GM19438 (cell line): Measurements from ENCODE around the gene DEAF1.

ENCODE experiments used
- ATAC-seq: cut with Tn5 transposase; IDR thresholded peaks from one replicate; pipeline ENCODE4 v1.9.1; 2021; ENCODE audit warnings: low read depth; ENCODE audit not compliant: unreplicated experiment

DEAF1 gene

GRCh38 chr11:722346-722811 is 27.4 kb upstream of the DEAF1 start:
- no peak for ATAC-seq

- no peak for ATAC-seq
Measured at GRCh38 chr11:721741-722345, 26.8 kb upstream of the DEAF1 start.

- no peak for ATAC-seq
Measured at GRCh38 chr11:721247-721740, 26.3 kb upstream of the DEAF1 start.

GRCh38 chr11:720642-721246 is 25.7 kb upstream of the DEAF1 start:
- no peak for ATAC-seq

GRCh38 chr11:720017-720641 is 25.1 kb upstream of the DEAF1 start:
- no peak for ATAC-seq

GRCh38 chr11:719214-720016 is 24.4 kb upstream of the DEAF1 start:
- no peak for ATAC-seq

GRCh38 chr11:714436-714835 is 19.4 kb upstream of the DEAF1 start:
- no peak for ATAC-seq

- no peak for ATAC-seq
Measured at GRCh38 chr11:709109-709997, 14.3 kb upstream of the DEAF1 start.

- no peak for ATAC-seq
Measured at GRCh38 chr11:708511-708910, 13.5 kb upstream of the DEAF1 start.

- no peak for ATAC-seq
Measured at GRCh38 chr11:707817-708420, 12.9 kb upstream of the DEAF1 start.

- no peak for ATAC-seq
Measured at GRCh38 chr11:706957-707816, 12.2 kb upstream of the DEAF1 start.

- ATAC-seq: no peak
Measured at GRCh38 chr11:706439-706956, 11.5 kb upstream of the DEAF1 start.

- ATAC-seq: no peak
Measured at GRCh38 chr11:705646-706438, 10.8 kb upstream of the DEAF1 start, which contains the start of gene EPS8L2. TSS of gene EPS8L2 (plus strand) at chr11:706231. CDS start at chr11:709408, 3,177 bp downstream.

GRCh38 chr11:704781-705645 is 10.0 kb upstream of the DEAF1 start:
- no peak for ATAC-seq

- no peak for ATAC-seq
Measured at GRCh38 chr11:704228-704674, 9.2 kb upstream of the DEAF1 start.

GRCh38 chr11:703506-703905 is 8.5 kb upstream of the DEAF1 start:
- no peak for ATAC-seq
